GM21360 (cell line): Measurements from ENCODE around the gene BANF2.

ENCODE experiments used
- ATAC-seq: cut with Tn5 transposase; IDR thresholded peaks from one replicate; pipeline ENCODE4 v1.9.1; 2021; ENCODE audit warnings: mild to moderate bottlenecking, moderate library complexity; ENCODE audit not compliant: unreplicated experiment

BANF2 gene

GRCh38 chr20:17708675-17709360 is 9.1 kb downstream of the BANF2 start:
- no peak for ATAC-seq

- no peak for ATAC-seq
Observed at GRCh38 chr20:17709361-17710293, 9.9 kb downstream of the BANF2 start.

- no peak for ATAC-seq
Observed at GRCh38 chr20:17710379-17711266, 10.9 kb downstream of the BANF2 start.

DNA sequence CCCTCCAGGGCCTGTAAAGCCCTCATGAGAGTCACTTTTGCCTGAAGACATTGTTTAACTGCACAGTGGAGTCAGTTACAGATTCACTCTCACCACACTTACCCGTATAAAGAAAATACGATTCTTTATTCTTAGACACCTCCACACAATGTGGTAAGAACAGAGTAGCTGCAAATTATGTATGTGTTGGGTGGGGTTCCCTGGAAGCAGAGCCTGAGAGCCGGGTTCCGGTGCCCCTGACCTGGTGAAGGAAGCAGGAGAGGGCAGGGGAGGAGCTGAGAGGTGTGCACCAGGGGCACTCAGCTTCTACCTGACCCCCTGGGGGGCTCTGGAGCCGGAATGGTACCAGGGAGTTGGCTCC is 11.5 kb downstream of the BANF2 start:
- ATAC-seq = no peak

DNA sequence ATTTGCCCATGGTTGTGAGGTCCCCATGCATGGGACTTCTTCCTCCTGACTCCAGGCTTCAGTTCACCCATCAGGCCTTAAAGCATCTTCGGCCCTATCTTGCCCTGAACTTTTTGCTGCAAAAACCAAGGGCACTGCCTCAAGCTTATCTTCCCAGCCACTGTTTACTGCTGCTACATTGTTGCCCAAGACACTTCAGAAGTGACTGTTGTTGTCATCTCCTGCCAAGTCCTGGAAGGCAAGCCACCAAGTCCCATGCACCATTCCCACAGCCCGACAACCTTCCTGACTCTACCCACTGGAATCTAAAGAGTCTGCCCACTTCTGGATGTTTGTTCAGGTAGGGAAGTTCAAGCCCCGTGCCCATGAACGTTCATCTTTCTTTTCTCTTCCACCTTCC is 12.4 kb downstream of the BANF2 start:
- no peak for ATAC-seq

DNA sequence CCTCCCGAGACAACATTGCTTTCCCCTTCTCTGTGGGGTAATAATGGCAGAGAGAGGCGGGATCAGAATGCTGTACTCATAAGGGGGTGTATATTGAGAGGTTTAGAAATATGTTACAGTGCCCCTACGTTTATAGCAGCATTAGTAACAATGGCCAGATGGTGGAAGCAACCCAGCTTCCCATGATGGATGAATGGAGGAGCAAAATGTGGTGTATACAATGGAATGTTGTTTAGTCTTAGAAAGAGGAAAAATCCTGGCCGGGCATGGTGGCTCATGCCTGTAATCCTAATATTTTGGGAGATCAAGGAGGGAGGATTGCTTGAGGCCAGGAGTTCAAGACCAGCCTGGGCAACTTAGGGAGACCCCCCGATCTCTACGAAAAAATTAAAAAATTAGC is 12.9 kb downstream of the BANF2 start:
- ATAC-seq = no peak

GRCh38 chr20:17714597-17714996 is 14.8 kb downstream of the BANF2 start:
- ATAC-seq = no peak

DNA sequence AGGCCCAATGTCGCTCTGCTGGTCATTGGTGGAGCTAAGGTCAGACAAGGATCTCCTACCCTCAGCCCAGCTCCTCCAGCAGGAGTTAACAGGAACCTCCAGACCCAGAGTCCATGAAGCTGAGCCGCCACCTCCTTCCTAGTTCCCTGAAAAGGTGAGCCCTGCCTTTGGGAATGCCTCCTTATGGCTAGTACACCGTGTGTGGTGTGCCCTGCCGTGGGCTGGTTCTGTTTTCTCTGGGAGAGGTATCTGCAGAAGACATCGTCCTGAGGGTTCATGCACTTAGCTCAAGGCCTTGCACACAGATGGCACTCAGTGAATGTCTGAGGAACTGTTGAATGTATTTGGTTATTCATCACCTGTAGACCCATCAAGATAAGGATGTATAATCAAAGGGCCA is 15.3 kb downstream of the BANF2 start:
- no peak for ATAC-seq

DNA sequence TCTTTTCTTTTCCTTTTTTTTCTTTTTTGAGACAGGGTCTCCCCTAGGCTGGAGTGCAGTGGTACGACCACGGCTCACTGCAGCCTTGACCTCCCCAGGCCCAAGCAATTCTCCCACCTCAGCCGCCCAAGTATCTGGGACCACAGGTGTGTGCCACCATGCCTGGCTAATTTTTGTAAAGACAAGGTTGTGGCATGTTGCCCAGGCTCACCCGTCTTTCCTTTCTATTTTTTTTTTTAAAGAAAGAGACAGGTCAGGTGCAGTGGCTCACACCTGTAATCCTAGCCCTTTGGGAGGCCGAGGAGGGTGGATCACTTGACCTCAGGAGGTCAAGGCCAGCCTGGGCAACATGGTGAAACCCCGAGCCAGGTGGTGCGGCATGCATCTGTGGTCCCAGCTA is 16.6 kb downstream of the BANF2 start:
- no peak for ATAC-seq

DNA sequence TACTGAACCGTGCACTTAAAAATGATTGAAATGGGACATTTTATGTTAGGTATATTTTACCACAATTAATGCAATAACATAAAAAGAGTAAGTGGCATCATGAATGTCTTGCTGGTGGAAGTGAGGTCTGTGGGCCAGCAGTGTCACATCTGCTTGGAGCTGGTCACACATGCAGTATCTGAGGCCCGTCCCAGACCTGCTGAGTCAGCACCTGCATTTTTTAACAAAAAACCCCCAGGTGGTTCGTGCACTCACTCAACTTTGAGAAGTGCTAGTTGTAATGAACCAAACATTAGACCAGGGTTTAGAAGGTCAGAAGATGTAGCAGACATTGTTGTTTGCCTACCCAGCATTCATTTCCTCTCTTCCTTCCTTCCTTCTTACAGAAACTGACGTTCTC is 21.0 kb downstream of the BANF2 start:
- ATAC-seq = no peak

- no peak for ATAC-seq
Observed at GRCh38 chr20:17721802-17722486, 22.2 kb downstream of the BANF2 start.

- no peak for ATAC-seq
Observed at GRCh38 chr20:17722493-17723300, 22.9 kb downstream of the BANF2 start.

DNA sequence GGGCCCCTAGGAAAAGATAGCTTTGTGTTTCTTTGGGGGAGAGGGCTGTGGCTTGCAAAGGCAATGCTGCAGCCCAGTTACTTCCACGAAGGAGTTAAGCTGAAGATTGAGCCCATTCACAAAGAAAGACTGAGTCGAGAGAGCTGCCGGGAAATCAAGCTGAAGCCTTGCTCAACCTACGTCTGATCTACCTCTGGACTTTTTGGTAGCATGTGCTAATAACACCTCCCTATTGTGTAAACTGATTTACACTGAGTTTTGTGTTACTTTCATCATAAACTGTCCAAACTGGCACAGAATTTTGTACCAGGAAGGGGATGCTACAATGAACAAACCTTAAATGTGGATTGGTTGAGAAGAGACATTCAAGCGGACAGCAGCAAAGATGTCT is 23.5 kb downstream of the BANF2 start:
- ATAC-seq = no peak

DNA sequence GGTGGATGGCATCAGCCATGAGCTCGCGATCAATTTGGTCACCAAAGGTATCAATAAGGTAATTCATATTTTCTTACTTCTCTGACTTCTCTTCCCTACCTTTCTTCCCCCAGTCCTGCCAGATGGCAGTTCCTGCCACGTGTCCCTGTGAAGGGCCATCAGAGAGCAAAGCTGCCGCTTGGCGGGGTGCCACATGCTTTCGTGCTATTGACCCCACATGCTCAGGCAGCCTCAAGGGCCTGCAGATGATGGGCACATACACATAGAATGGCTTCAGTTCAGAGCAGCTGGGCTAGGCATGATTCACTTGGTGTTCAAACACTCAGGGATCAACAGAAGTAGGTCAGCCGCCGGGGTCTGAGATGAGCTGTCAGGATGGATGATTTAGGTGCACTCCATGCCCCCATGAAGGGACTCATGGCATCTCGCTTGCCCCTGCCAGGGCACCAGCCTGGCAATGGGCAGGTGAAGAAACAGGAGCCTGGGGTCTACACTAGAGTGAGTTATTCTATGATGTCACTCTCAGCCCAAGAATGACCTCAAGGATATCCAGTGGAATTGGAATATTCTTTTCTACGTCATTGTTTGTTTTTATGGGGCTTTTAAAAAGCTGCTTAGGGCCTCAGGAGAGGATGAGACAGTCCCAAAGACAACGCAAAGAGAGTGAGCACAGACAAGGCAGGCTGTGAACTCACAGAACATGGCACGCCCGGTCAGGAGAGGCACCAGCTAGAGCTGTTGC is 25.5 kb downstream of the BANF2 start:
- ATAC-seq = no peak

DNA sequence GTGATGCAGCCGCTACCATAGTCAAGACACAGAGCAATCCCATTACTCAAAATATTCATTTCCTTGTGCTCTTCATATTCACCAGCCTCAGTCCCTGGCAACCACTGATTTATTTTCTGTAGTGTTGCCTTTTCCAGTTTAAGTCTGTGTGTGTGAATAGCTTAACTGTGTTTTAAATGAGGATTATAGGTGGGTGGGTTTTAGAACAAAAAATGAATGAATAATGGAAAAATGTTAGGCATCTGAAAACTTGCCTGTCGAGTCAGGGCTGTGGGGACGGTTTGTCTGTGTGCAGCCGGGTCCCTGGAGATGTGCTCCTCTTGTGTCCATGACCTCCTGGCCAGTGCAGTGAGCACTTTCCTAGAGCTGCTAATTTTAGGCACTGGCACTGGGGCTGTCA is 27.1 kb downstream of the BANF2 start:
- no peak for ATAC-seq

GRCh38 chr20:17727351-17727750 is 27.6 kb downstream of the BANF2 start:
- ATAC-seq = no peak

GRCh38 chr20:17728074-17728473 is 28.3 kb downstream of the BANF2 start:
- no peak for ATAC-seq

GRCh38 chr20:17730071-17730470 is 30.3 kb downstream of the BANF2 start:
- ATAC-seq = no peak

GRCh38 chr20:17731233-17731632 is 31.5 kb downstream of the BANF2 start:
- ATAC-seq = no peak
